ENCODE results near the gene DNM1.
"Not testable (repeated sequence)": the region's sequence is repeated elsewhere in the genome, so short reads cannot be mapped to it uniquely, and the experiment has no call there.

Gene DNM1

GRCh38 chr9:128178806-128179431, 24.3 kb upstream of the DNM1 start:
- DNase-seq = no peak

GRCh38 chr9:128180001-128180400, 23.2 kb upstream of the DNM1 start:
- DNase-seq = no peak

- no peak for DNase-seq
Measured at GRCh38 chr9:128180447-128180846, 22.7 kb upstream of the DNM1 start.

- not testable (repeated sequence) for DNase-seq
Measured at GRCh38 chr9:128181480-128181879, 21.7 kb upstream of the DNM1 start.

GRCh38 chr9:128182893-128183588, 20.1 kb upstream of the DNM1 start:
- DNase-seq = no peak

GRCh38 chr9:128185979-128186965, 16.9 kb upstream of the DNM1 start:
- no peak for DNase-seq

GRCh38 chr9:128187361-128187760, 15.8 kb upstream of the DNM1 start:
- DNase-seq = no peak

GRCh38 chr9:128188209-128188608, 15.0 kb upstream of the DNM1 start:
- no peak for DNase-seq

- peak; percentile 31 for DNase-seq
Measured at GRCh38 chr9:128190013-128190412, 13.2 kb upstream of the DNM1 start.

- no peak for DNase-seq
Measured at GRCh38 chr9:128190516-128191405, 12.4 kb upstream of the DNM1 start.

- DNase-seq = peak; percentile 90
Measured at GRCh38 chr9:128191406-128192046, 11.7 kb upstream of the DNM1 start, which contains the start of gene CIZ1. Gene CIZ1, minus strand, starts transcription at chr9:128191572. Its CDS starts 715 bp downstream, at chr9:128190857.

GRCh38 chr9:128192601-128193371, 10.4 kb upstream of the DNM1 start:
- peak; percentile 87 for DNase-seq

GRCh38 chr9:128193469-128194096, 9.6 kb upstream of the DNM1 start:
- DNase-seq = no peak

GRCh38 chr9:128201441-128202369, 1.5 kb upstream of the DNM1 start:
- DNase-seq = no peak

GRCh38 chr9:128202648-128203023, 543 bp upstream of the DNM1 start:
- no peak for DNase-seq

- DNase-seq = no peak
Measured at GRCh38 chr9:128203707-128204551, 750 bp downstream of the DNM1 start.

- DNase-seq = no peak
Measured at GRCh38 chr9:128204858-128205257, 1.7 kb downstream of the DNM1 start.

- DNase-seq = no peak
Measured at GRCh38 chr9:128205296-128205944, 2.2 kb downstream of the DNM1 start.

Measured in RPMI8226 (cell line).